ENCODE measurements around the gene NELL1.

NELL1 gene

DNA sequence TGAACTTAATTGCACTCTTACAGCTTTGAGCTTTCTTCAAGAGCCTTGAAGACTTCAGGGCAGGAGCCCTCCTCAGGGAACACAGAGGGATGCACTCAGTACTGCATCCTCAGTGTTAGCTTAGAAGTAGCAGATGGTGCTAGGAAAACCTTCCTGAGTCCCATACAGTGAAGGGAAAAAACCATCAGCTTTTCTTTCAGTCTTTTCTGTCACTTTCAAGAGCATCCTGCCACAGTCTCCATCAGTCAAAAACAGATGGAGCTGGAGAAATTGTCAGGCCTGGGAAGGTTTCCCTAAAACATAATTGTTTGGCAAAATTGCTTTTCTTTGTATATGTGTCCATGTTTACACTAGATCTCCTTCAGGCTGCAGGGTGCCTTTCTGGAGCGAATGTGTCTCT, 384.1 kb downstream of the NELL1 start:
- Histone ChIP-seq H3K4me1 (ENCODE audit: control insufficient read depth, insufficient read depth, low read length) (no peaks in the 10 kb centered on the region), H3K9ac (ENCODE audit: low read length) (no peak overlapping the region), H3K4me3 (ENCODE audit: low read length) (no peak overlapping the region), H3K27ac (ENCODE audit: low read depth, low read length) (no peak overlapping the region), H3K36me3 (ENCODE audit: control insufficient read depth, insufficient read depth, low read length) (no peaks in the 10 kb centered on the region), H3K27me3 (ENCODE audit: control insufficient read depth, insufficient read depth, low read length) (no peaks in the 10 kb centered on the region)

GRCh38 chr11:21056644-21057043, 387.3 kb downstream of the NELL1 start:
- Histone ChIP-seq H3K4me1 (ENCODE audit: control insufficient read depth, insufficient read depth, low read length) (no peaks in the 10 kb centered on the region), H3K9ac (ENCODE audit: low read length) (no peak overlapping the region), H3K27me3 (ENCODE audit: control insufficient read depth, insufficient read depth, low read length) (no peaks in the 10 kb centered on the region)

GRCh38 chr11:21059879-21060278, 390.5 kb downstream of the NELL1 start:
- Histone ChIP-seq H3K36me3 (ENCODE audit: control insufficient read depth, insufficient read depth, low read length) (no peaks in the 10 kb centered on the region), H3K4me1 (ENCODE audit: control insufficient read depth, insufficient read depth, low read length) (no peaks in the 10 kb centered on the region), H3K27ac (ENCODE audit: low read depth, low read length) (no peak overlapping the region), H3K9ac (ENCODE audit: low read length) (no peak overlapping the region), H3K27me3 (ENCODE audit: control insufficient read depth, insufficient read depth, low read length) (no peaks in the 10 kb centered on the region), H3K4me3 (ENCODE audit: low read length) (no peak overlapping the region)

More at GRCh38 chr11:21056644-21057043, 387.3 kb downstream of the NELL1 start:
- Histone ChIP-seq H3K4me3 (ENCODE audit: low read length) (no peak overlapping the region), H3K27ac (ENCODE audit: low read depth, low read length) (no peak overlapping the region), H3K36me3 (ENCODE audit: control insufficient read depth, insufficient read depth, low read length) (no peaks in the 10 kb centered on the region)

GRCh38 chr11:21066030-21066429, 396.6 kb downstream of the NELL1 start:
- no peaks in the 10 kb centered on the region for H3K4me1 ChIP-seq (ENCODE audit: control insufficient read depth, insufficient read depth, low read length)
- no peak overlapping the region for H3K27ac ChIP-seq (ENCODE audit: low read depth, low read length)
- H3K9ac ChIP-seq (ENCODE audit: low read length) = no peak overlapping the region
- no peaks in the 10 kb centered on the region for H3K36me3 ChIP-seq (ENCODE audit: control insufficient read depth, insufficient read depth, low read length)
- H3K27me3 ChIP-seq (ENCODE audit: control insufficient read depth, insufficient read depth, low read length) = no peaks in the 10 kb centered on the region
- no peak overlapping the region for H3K4me3 ChIP-seq (ENCODE audit: low read length)

GRCh38 chr11:21068886-21069285, 399.5 kb downstream of the NELL1 start:
- Histone ChIP-seq H3K27me3 (ENCODE audit: control insufficient read depth, insufficient read depth, low read length) (no peaks in the 10 kb centered on the region), H3K9ac (ENCODE audit: low read length) (no peak overlapping the region), H3K36me3 (ENCODE audit: control insufficient read depth, insufficient read depth, low read length) (no peaks in the 10 kb centered on the region), H3K27ac (ENCODE audit: low read depth, low read length) (no peak overlapping the region), H3K4me3 (ENCODE audit: low read length) (no peak overlapping the region), H3K4me1 (ENCODE audit: control insufficient read depth, insufficient read depth, low read length) (no peaks in the 10 kb centered on the region)

DNA sequence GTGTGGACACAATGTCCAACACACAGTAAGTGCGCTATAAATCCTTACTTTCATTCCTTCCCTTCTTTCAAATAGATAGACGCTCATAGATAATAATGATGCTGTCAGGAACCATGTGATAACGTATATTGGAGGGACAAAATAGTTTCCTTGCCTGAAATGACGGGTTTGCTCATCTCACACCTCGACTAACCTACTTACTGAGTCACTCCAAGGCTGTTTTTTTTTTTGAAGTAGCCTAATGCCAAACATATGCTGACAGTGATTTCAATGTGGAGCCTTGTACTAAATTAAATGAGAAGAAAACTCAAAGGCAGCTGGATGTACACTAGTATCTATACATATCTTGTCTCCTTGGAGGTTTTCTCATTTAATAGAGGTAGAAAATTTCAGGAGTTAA, 400.5 kb downstream of the NELL1 start:
- no peak overlapping the region for H3K9ac ChIP-seq (ENCODE audit: low read length)
- H3K27me3 ChIP-seq (ENCODE audit: control insufficient read depth, insufficient read depth, low read length) = no peaks in the 10 kb centered on the region
- no peaks in the 10 kb centered on the region for H3K4me1 ChIP-seq (ENCODE audit: control insufficient read depth, insufficient read depth, low read length)
- H3K4me3 ChIP-seq (ENCODE audit: low read length) = no peak overlapping the region
- no peaks in the 10 kb centered on the region for H3K36me3 ChIP-seq (ENCODE audit: control insufficient read depth, insufficient read depth, low read length)
- no peak overlapping the region for H3K27ac ChIP-seq (ENCODE audit: low read depth, low read length)

GRCh38 chr11:21072558-21072957, 403.2 kb downstream of the NELL1 start:
- no peak overlapping the region for H3K9ac ChIP-seq (ENCODE audit: low read length)
- H3K4me1 ChIP-seq (ENCODE audit: control insufficient read depth, insufficient read depth, low read length) = no peaks in the 10 kb centered on the region
- no peaks in the 10 kb centered on the region for H3K27me3 ChIP-seq (ENCODE audit: control insufficient read depth, insufficient read depth, low read length)
- H3K36me3 ChIP-seq (ENCODE audit: control insufficient read depth, insufficient read depth, low read length) = no peaks in the 10 kb centered on the region
- H3K27ac ChIP-seq (ENCODE audit: low read depth, low read length) = no peak overlapping the region
- H3K4me3 ChIP-seq (ENCODE audit: low read length) = no peak overlapping the region

DNA sequence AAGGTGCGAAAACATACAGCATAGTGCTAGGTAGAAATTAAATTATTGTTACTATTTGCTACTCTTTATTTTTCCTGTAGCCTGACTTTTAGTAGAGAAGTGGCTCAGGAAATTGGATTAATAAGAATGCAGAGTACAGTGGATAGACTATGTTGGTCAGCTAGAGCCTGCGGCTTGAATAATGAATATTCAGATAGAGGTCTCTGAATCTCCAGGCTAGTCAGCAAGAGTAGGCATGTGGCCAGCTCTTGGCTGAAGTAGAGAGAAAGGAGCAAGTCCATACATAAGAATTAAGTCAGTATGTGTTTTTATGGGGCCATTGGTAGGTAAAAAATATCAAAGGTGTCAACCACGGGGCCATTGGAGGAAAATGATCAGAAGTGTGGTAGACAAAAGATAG, 413.5 kb downstream of the NELL1 start:
- Histone ChIP-seq H3K4me1 (ENCODE audit: control insufficient read depth, insufficient read depth, low read length) (no peaks in the 10 kb centered on the region), H3K27me3 (ENCODE audit: control insufficient read depth, insufficient read depth, low read length) (no peaks in the 10 kb centered on the region), H3K36me3 (ENCODE audit: control insufficient read depth, insufficient read depth, low read length) (no peaks in the 10 kb centered on the region), H3K27ac (ENCODE audit: low read depth, low read length) (no peak overlapping the region), H3K9ac (ENCODE audit: low read length) (no peak overlapping the region), H3K4me3 (ENCODE audit: low read length) (no peak overlapping the region)

GRCh38 chr11:21088930-21089329, 419.5 kb downstream of the NELL1 start:
- no peaks in the 10 kb centered on the region for H3K27me3 ChIP-seq (ENCODE audit: control insufficient read depth, insufficient read depth, low read length)
- H3K27ac ChIP-seq (ENCODE audit: low read depth, low read length) = no peak overlapping the region
- no peaks in the 10 kb centered on the region for H3K4me1 ChIP-seq (ENCODE audit: control insufficient read depth, insufficient read depth, low read length)
- no peak overlapping the region for H3K9ac ChIP-seq (ENCODE audit: low read length)
- no peaks in the 10 kb centered on the region for H3K36me3 ChIP-seq (ENCODE audit: control insufficient read depth, insufficient read depth, low read length)
- H3K4me3 ChIP-seq (ENCODE audit: low read length) = no peak overlapping the region

DNA sequence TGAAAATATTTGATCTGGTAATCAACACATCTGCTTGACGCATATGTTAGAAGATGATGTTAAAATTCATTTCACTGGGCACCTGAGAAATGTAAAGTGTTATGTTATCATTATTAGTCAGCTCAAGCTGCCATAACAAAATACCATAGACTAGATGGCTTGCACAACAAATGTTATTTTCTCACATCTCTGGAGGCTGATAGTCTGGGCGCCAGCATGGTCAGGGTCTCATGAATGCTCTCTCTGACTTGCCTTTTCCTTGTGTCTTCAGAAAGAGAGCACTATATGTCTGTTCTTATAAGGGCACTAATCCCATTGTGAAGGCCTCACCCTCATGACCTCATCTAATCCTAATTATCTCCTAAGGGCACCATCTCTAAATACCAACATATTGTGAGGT, 435.3 kb downstream of the NELL1 start:
- no peak overlapping the region for H3K4me3 ChIP-seq (ENCODE audit: low read length)
- no peaks in the 10 kb centered on the region for H3K36me3 ChIP-seq (ENCODE audit: control insufficient read depth, insufficient read depth, low read length)
- H3K27ac ChIP-seq (ENCODE audit: low read depth, low read length) = no peak overlapping the region
- no peaks in the 10 kb centered on the region for H3K4me1 ChIP-seq (ENCODE audit: control insufficient read depth, insufficient read depth, low read length)
- H3K9ac ChIP-seq (ENCODE audit: low read length) = no peak overlapping the region
- H3K27me3 ChIP-seq (ENCODE audit: control insufficient read depth, insufficient read depth, low read length) = no peaks in the 10 kb centered on the region

GRCh38 chr11:21105196-21105917, 436.0 kb downstream of the NELL1 start:
- Histone ChIP-seq H3K36me3 (ENCODE audit: control insufficient read depth, insufficient read depth, low read length) (no peaks in the 10 kb centered on the region), H3K27ac (ENCODE audit: low read depth, low read length) (no peak overlapping the region), H3K27me3 (ENCODE audit: control insufficient read depth, insufficient read depth, low read length) (no peaks in the 10 kb centered on the region), H3K4me3 (ENCODE audit: low read length) (no peak overlapping the region), H3K4me1 (ENCODE audit: control insufficient read depth, insufficient read depth, low read length) (no peaks in the 10 kb centered on the region), H3K9ac (ENCODE audit: low read length) (no peak overlapping the region)

- H3K4me1 ChIP-seq (ENCODE audit: control insufficient read depth, insufficient read depth, low read length) = no peaks in the 10 kb centered on the region
- H3K27me3 ChIP-seq (ENCODE audit: control insufficient read depth, insufficient read depth, low read length) = no peaks in the 10 kb centered on the region
- no peak overlapping the region for H3K27ac ChIP-seq (ENCODE audit: low read depth, low read length)
- no peaks in the 10 kb centered on the region for H3K36me3 ChIP-seq (ENCODE audit: control insufficient read depth, insufficient read depth, low read length)
- H3K4me3 ChIP-seq (ENCODE audit: low read length) = no peak overlapping the region
- no peak overlapping the region for H3K9ac ChIP-seq (ENCODE audit: low read length)
Observed at GRCh38 chr11:21109341-21109740, 440.0 kb downstream of the NELL1 start.

- H3K36me3 ChIP-seq (ENCODE audit: control insufficient read depth, insufficient read depth, low read length) = no peaks in the 10 kb centered on the region
- H3K27me3 ChIP-seq (ENCODE audit: control insufficient read depth, insufficient read depth, low read length) = no peaks in the 10 kb centered on the region
- H3K9ac ChIP-seq (ENCODE audit: low read length) = no peak overlapping the region
- H3K4me1 ChIP-seq (ENCODE audit: control insufficient read depth, insufficient read depth, low read length) = no peaks in the 10 kb centered on the region
- H3K27ac ChIP-seq (ENCODE audit: low read depth, low read length) = no peak overlapping the region
- H3K4me3 ChIP-seq (ENCODE audit: low read length) = no peak overlapping the region
Observed at GRCh38 chr11:21110415-21110814, 441.0 kb downstream of the NELL1 start.
